ENCODE results near the gene IL17B. TPM values are rescaled to one million over a fixed set of nuclear protein-coding genes. Genes with fewer than 3 reads are reported as not detected.

IL17B gene
- total and polyA plus RNA-seq, 2 of the 13 experiments (the other 11 are each of a cell fraction or from before 2014, with no cell fraction given), result 0.29 to 2.6 TPM

GRCh38 chr5:149345147-149345891 is 33.8 kb downstream of the IL17B start, which contains the start of gene GRPEL2 (continued):
- TF ChIP-seq ZNF414 (CRISPR knock-in tag; IDR thresholded peaks at IDR 0.05), result peak; percentile 35; the same call in 1 of the 2 replicates
- TF ChIP-seq FOXP1 (IDR thresholded peaks at IDR 0.05), result no peak
- TF ChIP-seq FOXP1 (CRISPR knock-in tag; IDR thresholded peaks at IDR 0.05), result no peak
- TF ChIP-seq HNF4G (IDR thresholded peaks at IDR 0.05; ENCODE audit: borderline replicate concordance, low read depth, low read length), result peak; percentile 27; the same call in 1 of the 2 replicates
- 0 out of 2 replicates have a peak, but pooled peaks have one; percentile 19 for TF ChIP-seq HNF4G (CRISPR knock-in tag; IDR thresholded peaks at IDR 0.05; ENCODE audit: borderline replicate concordance, low read depth)
- TF ChIP-seq KDM5A (IDR thresholded peaks at IDR 0.05; ENCODE audit: borderline replicate concordance, low read length), result peak; percentile 86; the same call in 1 of the 2 replicates
- TF ChIP-seq SNAPC4 (CRISPR knock-in tag; IDR thresholded peaks at IDR 0.05), result peak; percentile 72
- no peak for TF ChIP-seq TBL1XR1 (IDR thresholded peaks at IDR 0.05; ENCODE audit: borderline replicate concordance, low read length, partially characterized antibody)
- TF ChIP-seq MTA1 (CRISPR knock-in tag; IDR thresholded peaks at IDR 0.05; ENCODE audit: borderline replicate concordance), result no peak; the same call in 1 of the 2 replicates
- peak; percentile 39; the same call in 1 of the 2 replicates for TF ChIP-seq ETV6 (CRISPR knock-in tag; conservative IDR thresholded peaks at IDR 0.05)
- peak; percentile 57; the same call in 1 of the 2 replicates for TF ChIP-seq ZNF567 (CRISPR knock-in tag; IDR thresholded peaks at IDR 0.05; ENCODE audit: borderline replicate concordance)
- no peak for TF ChIP-seq ZNF282 (IDR thresholded peaks at IDR 0.05; ENCODE audit: partially characterized antibody)
- TF ChIP-seq ZNF484 (CRISPR knock-in tag; IDR thresholded peaks at IDR 0.05; ENCODE audit: borderline replicate concordance, low read depth), result no peak
- TF ChIP-seq ZBTB7B (CRISPR knock-in tag; IDR thresholded peaks at IDR 0.05), result no peak; the same call in 1 of the 2 replicates
- no peak for TF ChIP-seq SYNCRIP (IDR thresholded peaks at IDR 0.05; ENCODE audit: insufficient read depth, low read depth, low read length)
- peak; percentile 86; the same call in 1 of the 2 replicates for TF ChIP-seq ZNF280D (CRISPR knock-in tag; IDR thresholded peaks at IDR 0.05)
- TF ChIP-seq U2AF1 (optimal IDR thresholded peaks at IDR 0.05; ENCODE audit: low read depth, low read length), result peak; percentile 87
- peak; percentile 87 for TF ChIP-seq ZFP36L1 (CRISPR knock-in tag; IDR thresholded peaks at IDR 0.05)
- TF ChIP-seq MAFF (IDR thresholded peaks at IDR 0.05; ENCODE audit: low read depth, low read length), result no peak
- TF ChIP-seq CAMTA2 (CRISPR knock-in tag; IDR thresholded peaks at IDR 0.05; ENCODE audit: borderline replicate concordance), result no peak
- peak; percentile 61; the same call in 1 of the 2 replicates for TF ChIP-seq PCBP1 (IDR thresholded peaks at IDR 0.05; ENCODE audit: borderline replicate concordance, low read depth, low read length)
